Measurements from ENCODE around the gene AKTIP. TPM values are rescaled to one million over a fixed set of nuclear protein-coding genes. Genes with fewer than 3 reads are reported as not detected.

AKTIP gene
- total RNA-seq, 1 experiment from 2014 or later: 22.6 TPM

- Histone ChIP-seq H3K4me3 (no peak overlapping the region), H3K9me3 (no peaks in the 10 kb centered on the region), H3K36me3 (peaks cover 68% of the 10 kb centered on the region), H3K27me3 (no peaks in the 10 kb centered on the region)
- no peak for DNase-seq
Observed at GRCh38 chr16:53456625-53457024, 46.4 kb downstream of the AKTIP start.

DNA sequence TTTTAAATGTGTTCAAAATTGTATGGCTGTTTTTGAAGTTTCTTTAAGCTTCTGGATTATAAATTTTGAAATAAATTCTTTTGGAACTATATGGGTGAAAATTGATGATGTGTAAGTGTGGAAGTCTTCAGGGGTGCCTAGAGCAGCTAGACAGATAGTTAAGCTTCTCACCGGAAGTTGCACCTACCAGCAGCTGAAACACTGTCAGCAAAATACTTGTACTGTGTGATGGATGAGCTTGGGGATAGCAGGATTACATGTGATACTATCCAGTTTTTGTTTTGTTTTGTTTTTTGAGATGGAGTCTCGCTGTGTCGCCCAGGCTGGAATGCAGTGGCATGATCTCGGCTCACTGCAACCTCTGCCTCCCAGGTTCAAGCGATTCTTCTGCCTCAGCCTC lies 49.1 kb downstream of the AKTIP start:
- Histone ChIP-seq H3K9me3 (no peaks in the 10 kb centered on the region), H3K27me3 (no peaks in the 10 kb centered on the region), H3K36me3 (peaks cover 56% of the 10 kb centered on the region), H3K4me3 (no peak overlapping the region)
- DNase-seq: no peak

- DNase-seq: no peak
- no peaks in the 10 kb centered on the region for H3K9me3 ChIP-seq
- no peaks in the 10 kb centered on the region for H3K27me3 ChIP-seq
- peaks cover 37% of the 10 kb centered on the region for H3K36me3 ChIP-seq
- H3K4me3 ChIP-seq: no peak overlapping the region
Observed at GRCh38 chr16:53449816-53450517, 53.0 kb downstream of the AKTIP start.

DNA sequence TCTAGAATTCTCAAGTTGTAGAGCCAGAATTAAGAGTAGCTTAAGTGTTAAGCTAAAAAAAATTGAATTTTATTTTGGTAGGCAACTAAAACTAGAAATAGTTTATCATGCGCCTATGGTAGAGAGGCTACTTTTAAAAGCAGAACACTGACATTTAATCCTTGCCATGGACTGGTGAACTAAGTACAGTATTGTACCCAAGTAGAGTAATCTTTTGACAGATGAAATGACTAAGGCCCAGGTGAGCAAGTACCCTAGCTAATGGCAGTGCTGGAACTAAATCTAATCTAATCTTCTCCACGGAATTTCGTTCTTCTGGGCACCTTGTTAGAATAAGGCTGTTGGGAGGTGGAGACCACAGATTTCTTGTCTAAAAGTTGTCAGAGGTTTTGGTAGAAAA lies 56.9 kb downstream of the AKTIP start:
- Histone ChIP-seq H3K27me3 (no peaks in the 10 kb centered on the region), H3K4me3 (no peak overlapping the region), H3K9me3 (no peaks in the 10 kb centered on the region), H3K36me3 (peaks cover 18% of the 10 kb centered on the region)
- no peak for DNase-seq

GRCh38 chr16:53445534-53445933 lies 57.5 kb downstream of the AKTIP start:
- Histone ChIP-seq H3K27me3 (no peaks in the 10 kb centered on the region), H3K36me3 (peaks cover 18% of the 10 kb centered on the region), H3K4me3 (no peak overlapping the region), H3K9me3 (no peaks in the 10 kb centered on the region)
- DNase-seq: no peak

Other genes starting within 250 kb of the AKTIP start
- gene RBL2, start 68.7 kb downstream of the AKTIP start, total RNA-seq (2014; rRNA removed; shearing (Covaris generic); ENCODE audit: low replicate concordance): 38.0 and 50.8 TPM in 2 replicates
- gene RPGRIP1L, start 200.7 kb upstream of the AKTIP start, total RNA-seq (2014; rRNA removed; shearing (Covaris generic); ENCODE audit: low replicate concordance): 13.5 and 20.6 TPM in 2 replicates
- gene FTO, start 200.9 kb upstream of the AKTIP start, total RNA-seq (2014; rRNA removed; shearing (Covaris generic); ENCODE audit: low replicate concordance): 88.6 TPM in 2 replicates